ENCODE data around the gene KAZN. TPM values are rescaled to one million over a fixed set of nuclear protein-coding genes. Genes with fewer than 3 reads are reported as not detected.
"Not testable (repeated sequence)": the region's sequence is repeated elsewhere in the genome, so short reads cannot be mapped to it uniquely, and the experiment has no call there.

KAZN gene
- total RNA-seq, 1 donor from 2014 or later: 9.4 TPM

GRCh38 chr1:14576155-14576554, 22.3 kb upstream of the KAZN start:
- Histone ChIP-seq H3K4me1 (ENCODE audit: insufficient read depth, low read length) (no peaks in the 10 kb centered on the region), H3K9ac (ENCODE audit: low read length) (no peak overlapping the region), H3K79me2 (ENCODE audit: insufficient read depth, low read length) (no peaks in the 10 kb centered on the region), H3K36me3 (ENCODE audit: insufficient read depth, low read length) (no peaks in the 10 kb centered on the region), H3K4me2 (ENCODE audit: low read length) (no peak overlapping the region), H3K27ac (ENCODE audit: low read depth, low read length) (no peak overlapping the region), H3K9me3 (ENCODE audit: insufficient read depth, low read depth, low read length) (peaks cover 3% of the 10 kb centered on the region), H3K27me3 (ENCODE audit: insufficient read depth, low read length) (no peaks in the 10 kb centered on the region), H3K4me3 (ENCODE audit: insufficient read depth, low read depth, low read length) (no peak overlapping the region), H4K20me1 (ENCODE audit: insufficient read depth, low read length) (no peaks in the 10 kb centered on the region), H2AFZ (ENCODE audit: low read depth, low read length) (no peak overlapping the region)
- Mint-ChIP-seq H3K4me1 (ENCODE audit: low read depth, unreplicated experiment) (peaks cover 8% of the 10 kb centered on the region), H3K4me3 (ENCODE audit: unreplicated experiment) (no peak overlapping the region), H3K9me3 (ENCODE audit: unreplicated experiment) (peaks cover 4% of the 10 kb centered on the region), H3K27me3 (ENCODE audit: low read depth, unreplicated experiment) (peaks cover 10% of the 10 kb centered on the region), H3K36me3 (ENCODE audit: low read depth, unreplicated experiment) (no peaks in the 10 kb centered on the region), H3K27ac (ENCODE audit: unreplicated experiment) (no peak overlapping the region)
- FAIRE-seq: no peak
- no peak for TF ChIP-seq EZH2 (IDR thresholded peaks at IDR 0.05; ENCODE audit: insufficient read depth, low read length)
- TF ChIP-seq, protein P1, sequence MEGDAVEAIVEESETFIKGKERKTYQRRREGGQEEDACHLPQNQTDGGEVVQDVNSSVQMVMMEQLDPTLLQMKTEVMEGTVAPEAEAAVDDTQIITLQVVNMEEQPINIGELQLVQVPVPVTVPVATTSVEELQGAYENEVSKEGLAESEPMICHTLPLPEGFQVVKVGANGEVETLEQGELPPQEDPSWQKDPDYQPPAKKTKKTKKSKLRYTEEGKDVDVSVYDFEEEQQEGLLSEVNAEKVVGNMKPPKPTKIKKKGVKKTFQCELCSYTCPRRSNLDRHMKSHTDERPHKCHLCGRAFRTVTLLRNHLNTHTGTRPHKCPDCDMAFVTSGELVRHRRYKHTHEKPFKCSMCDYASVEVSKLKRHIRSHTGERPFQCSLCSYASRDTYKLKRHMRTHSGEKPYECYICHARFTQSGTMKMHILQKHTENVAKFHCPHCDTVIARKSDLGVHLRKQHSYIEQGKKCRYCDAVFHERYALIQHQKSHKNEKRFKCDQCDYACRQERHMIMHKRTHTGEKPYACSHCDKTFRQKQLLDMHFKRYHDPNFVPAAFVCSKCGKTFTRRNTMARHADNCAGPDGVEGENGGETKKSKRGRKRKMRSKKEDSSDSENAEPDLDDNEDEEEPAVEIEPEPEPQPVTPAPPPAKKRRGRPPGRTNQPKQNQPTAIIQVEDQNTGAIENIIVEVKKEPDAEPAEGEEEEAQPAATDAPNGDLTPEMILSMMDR (IDR thresholded peaks at IDR 0.05; ENCODE audit: insufficient read depth, low read depth, low read length): no peak
- DNase-seq (ENCODE audit: low read depth): no peak

GRCh38 chr1:14577261-14577660, 21.2 kb upstream of the KAZN start:
- H3K4me1 ChIP-seq (ENCODE audit: insufficient read depth, low read length): no peaks in the 10 kb centered on the region
- no peaks in the 10 kb centered on the region for H3K27me3 ChIP-seq (ENCODE audit: insufficient read depth, low read length)
- H3K27ac ChIP-seq (ENCODE audit: low read depth, low read length): no peak overlapping the region
- H2AFZ ChIP-seq (ENCODE audit: low read depth, low read length): no peak overlapping the region
- Mint-ChIP-seq H3K9me3 (ENCODE audit: unreplicated experiment) (peaks cover 9% of the 10 kb centered on the region), H3K27ac (ENCODE audit: unreplicated experiment) (no peak overlapping the region), H3K27me3 (ENCODE audit: low read depth, unreplicated experiment) (peaks cover 17% of the 10 kb centered on the region), H3K4me1 (ENCODE audit: low read depth, unreplicated experiment) (peaks cover 8% of the 10 kb centered on the region), H3K4me3 (ENCODE audit: unreplicated experiment) (no peak overlapping the region), H3K36me3 (ENCODE audit: low read depth, unreplicated experiment) (no peaks in the 10 kb centered on the region)
- no peaks in the 10 kb centered on the region for H4K20me1 ChIP-seq (ENCODE audit: insufficient read depth, low read length)
- H3K4me3 ChIP-seq (ENCODE audit: insufficient read depth, low read depth, low read length): no peak overlapping the region
- H3K9ac ChIP-seq (ENCODE audit: low read length): no peak overlapping the region
- no peaks in the 10 kb centered on the region for H3K79me2 ChIP-seq (ENCODE audit: insufficient read depth, low read length)
- FAIRE-seq: no peak
- TF ChIP-seq, protein P1 (IDR thresholded peaks at IDR 0.05; ENCODE audit: insufficient read depth, low read depth, low read length): no peak
- no peak for TF ChIP-seq EZH2 (IDR thresholded peaks at IDR 0.05; ENCODE audit: insufficient read depth, low read length)
- no peaks in the 10 kb centered on the region for H3K36me3 ChIP-seq (ENCODE audit: insufficient read depth, low read length)
- DNase-seq (ENCODE audit: low read depth): no peak
- H3K9me3 ChIP-seq (ENCODE audit: insufficient read depth, low read depth, low read length): peaks cover 3% of the 10 kb centered on the region
- no peak overlapping the region for H3K4me2 ChIP-seq (ENCODE audit: low read length)

GRCh38 chr1:14578156-14578555, 20.3 kb upstream of the KAZN start:
- Histone ChIP-seq H2AFZ (ENCODE audit: low read depth, low read length) (no peak overlapping the region), H3K4me2 (ENCODE audit: low read length) (no peak overlapping the region), H3K9ac (ENCODE audit: low read length) (no peak overlapping the region), H3K27ac (ENCODE audit: low read depth, low read length) (no peak overlapping the region), H3K4me3 (ENCODE audit: insufficient read depth, low read depth, low read length) (no peak overlapping the region), H3K36me3 (ENCODE audit: insufficient read depth, low read length) (no peaks in the 10 kb centered on the region), H3K27me3 (ENCODE audit: insufficient read depth, low read length) (no peaks in the 10 kb centered on the region), H3K79me2 (ENCODE audit: insufficient read depth, low read length) (no peaks in the 10 kb centered on the region), H3K9me3 (ENCODE audit: insufficient read depth, low read depth, low read length) (peaks cover 3% of the 10 kb centered on the region), H3K4me1 (ENCODE audit: insufficient read depth, low read length) (no peaks in the 10 kb centered on the region), H4K20me1 (ENCODE audit: insufficient read depth, low read length) (no peaks in the 10 kb centered on the region)
- peak overlapping the region; percentile 56 for H3K27ac Mint-ChIP-seq (ENCODE audit: unreplicated experiment)
- peaks cover 19% of the 10 kb centered on the region for H3K27me3 Mint-ChIP-seq (ENCODE audit: low read depth, unreplicated experiment)
- DNase-seq (ENCODE audit: low read depth) (peak; percentile 27), FAIRE-seq (no peak)
- TF ChIP-seq, protein P1 (IDR thresholded peaks at IDR 0.05; ENCODE audit: insufficient read depth, low read depth, low read length): no peak
- H3K9me3 Mint-ChIP-seq (ENCODE audit: unreplicated experiment): peaks cover 9% of the 10 kb centered on the region
- H3K4me1 Mint-ChIP-seq (ENCODE audit: low read depth, unreplicated experiment): peaks cover 8% of the 10 kb centered on the region
- H3K4me3 Mint-ChIP-seq (ENCODE audit: unreplicated experiment): no peak overlapping the region
- no peaks in the 10 kb centered on the region for H3K36me3 Mint-ChIP-seq (ENCODE audit: low read depth, unreplicated experiment)

- H3K27me3 ChIP-seq (ENCODE audit: insufficient read depth, low read length); H2AFZ ChIP-seq (ENCODE audit: low read depth, low read length); H3K9me3 ChIP-seq (ENCODE audit: insufficient read depth, low read depth, low read length); DNase-seq (ENCODE audit: low read depth); FAIRE-seq; H3K36me3 ChIP-seq (ENCODE audit: insufficient read depth, low read length); H3K9ac ChIP-seq (ENCODE audit: low read length); H4K20me1 ChIP-seq (ENCODE audit: insufficient read depth, low read length); H3K27ac ChIP-seq (ENCODE audit: low read depth, low read length); H3K4me2 ChIP-seq (ENCODE audit: low read length); H3K4me1 ChIP-seq (ENCODE audit: insufficient read depth, low read length); H3K4me3 ChIP-seq (ENCODE audit: insufficient read depth, low read depth, low read length); H3K27ac Mint-ChIP-seq (ENCODE audit: unreplicated experiment); H3K4me1 Mint-ChIP-seq (ENCODE audit: low read depth, unreplicated experiment); H3K79me2 ChIP-seq (ENCODE audit: insufficient read depth, low read length); H3K36me3 Mint-ChIP-seq (ENCODE audit: low read depth, unreplicated experiment); H3K9me3 Mint-ChIP-seq (ENCODE audit: unreplicated experiment); H3K4me3 Mint-ChIP-seq (ENCODE audit: unreplicated experiment): not testable (repeated sequence)
- peaks cover 27% of the 10 kb centered on the region for H3K27me3 Mint-ChIP-seq (ENCODE audit: low read depth, unreplicated experiment)
Measured at GRCh38 chr1:14580295-14580694, 18.2 kb upstream of the KAZN start.
